Right lobe of liver (tissue), 6 donors: ENCODE data around the gene DNAAF6. TPM values are rescaled to one million over a fixed set of nuclear protein-coding genes. Genes with fewer than 3 reads are reported as not detected.

Experiments used
- ATAC-seq, 4 donors: fragments of 200-7000 bp; cut with Tn5 transposase; one replicate each; pipeline ENCODE4 v1.9.1; 2020; ENCODE audit warnings: mild to moderate bottlenecking in 4 of 4, moderate library complexity in 4 of 4
- DNase-seq, 3 donors: peaks; one replicate each; pipeline ENCODE4 v3.0.0-alpha.2; 2020
- H3K27ac ChIP-seq, 3 donors: fragments of 200-600 bp; one replicate each; pipeline ENCODE4 v1.8.0; 2022
- H3K27me3 ChIP-seq, 2 donors: fragments of 200-600 bp; one replicate each; pipeline ENCODE4 v1.8.0; 2022
- H3K36me3 ChIP-seq, 4 donors: fragments of 200-600 bp; sonication (generic) in 1 of 4; one replicate each; pipeline versions ENCODE4 v1.5.1 to v1.8.0; 2017 to 2022; ENCODE audit warnings: control low read depth in 1 of 4
- H3K4me1 ChIP-seq, 4 donors: fragments of 200-600 bp; sonication (generic) in 1 of 4; one replicate each; pipeline versions ENCODE4 v1.5.1 to v1.8.0; 2017 to 2022; ENCODE audit warnings: control low read depth in 1 of 4
- H3K4me3 ChIP-seq, 3 donors: fragments of 200-600 bp; one replicate each; pipeline ENCODE4 v1.8.0; 2022
- H3K9me3 ChIP-seq, 4 donors: fragments of 200-600 bp; sonication (generic) in 1 of 4; one replicate each; pipeline versions ENCODE4 v1.5.1 to v1.8.0; 2017 to 2022; ENCODE audit warnings: control low read depth in 1 of 4
- CTCF ChIP-seq, 4 donors: fragments of 200-600 bp in 3 of 4; fragments of 450-650 bp in 1 of 4; IDR thresholded peaks; one replicate each; pipeline versions ENCODE4 v1.5.1 to v1.8.0; 2016 to 2022; ENCODE audit warnings: antibody characterized with exemption in 4 of 4, mild to moderate bottlenecking in 2 of 4
- POLR2A ChIP-seq: fragments of 450-650 bp; IDR thresholded peaks from one replicate; pipeline ENCODE4 v1.6.1; 2017; ENCODE audit warnings: antibody characterized with exemption, mild to moderate bottlenecking
- WGBS: methylation state at CpG from one replicate; pipeline ENCODE4 v1.1.6; 2018; ENCODE audit warnings: low coverage, low lambda C conversion rate; ENCODE audit not compliant: insufficient coverage; ENCODE audit errors: missing lambda C conversion rate; 5-methylcytosine and 5-hydroxymethylcytosine counted together
- intact Hi-C, 2 donors: fragments of 100-400 bp; cut with DNase I; formaldehyde crosslinking; loops; one replicate each; pipeline versions ENCODE4 v1.11.2 to v1.14.1; 2022
- small RNA-seq, 2 experiments: library from RNA; depleted of rRNA; stranded (forward); fragments of <200 nt; gene quantifications; one replicate each; pipeline ENCODE3, GENCODE V24; 2016
- total RNA-seq, 6 experiments: library from RNA; depleted of rRNA in 2 of 6; stranded (reverse); fragments of >200 nt in 2 of 6; fragmentation: NEBNext Ultra II Directional in 3 of 6; extraction: Animal tissue kit (Norgen Biotek cat#: 25700) in 3 of 6; gene quantifications; one replicate each; pipeline versions ENCODE4 v1.1.0 to v1.2.4, GENCODE V29; 2016 to 2023
- donor health status: DM: no; HTN: yes; CAD: no.
- donor health status: DM: no; HTN: no; CAD: no.
- donor health status: DM: no; HTN: no; CAD: no.
- donor health status: DM: no; HTN: yes; CAD: no.
- donor health status: DM: no; HTN: yes; CAD: no.

Gene DNAAF6
- total RNA-seq, 6 experiments from 2014 or later: not detected

GRCh38 chrX:107288676-107289075 is 82.3 kb downstream of the DNAAF6 start:
- Histone ChIP-seq H3K27ac (no peak overlapping the region), H3K4me1 (no peaks in the 10 kb centered on the region), H3K27me3 (no peaks in the 10 kb centered on the region), H3K4me3 (no peak overlapping the region), H3K9me3 (no peaks in the 10 kb centered on the region), H3K36me3 (no peaks in the 10 kb centered on the region)
- WGBS: 34% methylated on average over 4 of the region's 4 CpGs
- intact Hi-C loops: no loop called here
- ATAC-seq (no peak), DNase-seq (no peak)
- TF ChIP-seq CTCF (IDR thresholded peaks at IDR 0.05) (no peak), POLR2A (no peak)

GRCh38 chrX:107290019-107290418 is 83.6 kb downstream of the DNAAF6 start:
- Histone ChIP-seq H3K9me3 (no peaks in the 10 kb centered on the region), H3K27ac (no peak overlapping the region), H3K36me3 (no peaks in the 10 kb centered on the region), H3K4me1 (no peaks in the 10 kb centered on the region), H3K27me3 (no peaks in the 10 kb centered on the region), H3K4me3 (no peak overlapping the region)
- TF ChIP-seq CTCF (IDR thresholded peaks at IDR 0.05): no peak
- TF ChIP-seq POLR2A: no peak
- no peak for DNase-seq
- intact Hi-C loops: no loop called here
- WGBS: 62% methylated on average over 2 of the region's 2 CpGs
- ATAC-seq: no peak

- H3K27ac ChIP-seq: no peak overlapping the region
- intact Hi-C loops: no loop called here
- ATAC-seq (no peak), DNase-seq (no peak)
- H3K36me3 ChIP-seq: no peaks in the 10 kb centered on the region
- no peaks in the 10 kb centered on the region for H3K4me1 ChIP-seq
- WGBS: 44% methylated on average over 2 of the region's 2 CpGs
- TF ChIP-seq POLR2A: no peak
- no peak for TF ChIP-seq CTCF (IDR thresholded peaks at IDR 0.05)
- H3K4me3 ChIP-seq: no peak overlapping the region
- no peaks in the 10 kb centered on the region for H3K27me3 ChIP-seq
- no peaks in the 10 kb centered on the region for H3K9me3 ChIP-seq
Observed at GRCh38 chrX:107293056-107293455, 86.6 kb downstream of the DNAAF6 start.

Small RNA genes within 50 kb of the gene (small RNA-seq; reads per million reads assigned to genes)
- 0 reads per million in 2 experiments for gene RF00019

Other genes with a start within 250 kb of the DNAAF6 start
- 10 to 100 TPM in 5 of 6 experiments, 1 to 10 TPM in 1; 8.9 to 26.9 (median 19.4) TPM for gene MORC4, start 206.4 kb upstream of the DNAAF6 start, total RNA-seq
- gene RBM41, start 87.8 kb upstream of the DNAAF6 start, total RNA-seq: 10 to 100 TPM in 1 of 6 experiments, 1 to 10 TPM in 5; 8.0 to 10.6 (median 9.6) TPM
- 1 to 10 TPM in 2 of 6 experiments, under 1 TPM in 4; 0.13 to 1.5 (median 0.31) TPM for gene NUP62CL, start 178 bp upstream of the DNAAF6 start, total RNA-seq
- gene FRMPD3, start 243.0 kb downstream of the DNAAF6 start, total RNA-seq: not detected